IMR-90 (cell line): ENCODE results near the gene CYTH4. TPM values are rescaled to one million over a fixed set of nuclear protein-coding genes. Genes with fewer than 3 reads are reported as not detected.
A peak's percentile ranks its signal among the peaks of the same experiment; 100 is the strongest.

Source experiments
- ATAC-seq: fragments of 200-7000 bp; cut with Tn5 transposase; 2 replicates; pipeline ENCODE4 v1.9.1; 2020; ENCODE audit warnings: low read depth, mild to moderate bottlenecking, moderate library complexity
- BruUV-seq: library from RNA; stranded (reverse); fragments of 400-500 nt; replicated peaks from 2 replicates; lab custom pipeline; 2021; lab: Mats Ljungman, UMichigan
- CTCF ChIA-PET: fragments of 300-600 bp; formaldehyde crosslinking; extraction: SDS; loops from one replicate; lab custom pipeline; 2021; ENCODE audit warnings: antibody characterized with exemption; lab: Yijun Ruan, JAX
- POLR2A ChIA-PET: fragments of 300-600 bp; sonication (Branson Sonifier 250); formaldehyde crosslinking; loops from one replicate; lab custom pipeline; 2022; ENCODE audit warnings: antibody characterized with exemption; ENCODE audit not compliant: unreplicated experiment; lab: Charles Lee
- DNase-seq: peaks from one replicate; pipeline ENCODE4 v3.0.0; 2013
- H2AFZ ChIP-seq: replicated peaks from 2 replicates; pipeline ENCODE3; 2013; ENCODE audit warnings: low read length, mild to moderate bottlenecking; ENCODE audit not compliant: poor library complexity
- H2AK5ac ChIP-seq: 2 replicates; pipeline ENCODE4 v1.6.1; 2013; ENCODE audit warnings: low read depth, low read length, inconsistent platforms
- H2AK9ac ChIP-seq: replicated peaks from 2 replicates; pipeline ENCODE3; 2013; ENCODE audit warnings: mild to moderate bottlenecking, low read depth, low read length, moderate library complexity; ENCODE audit not compliant: poor library complexity
- H2BK120ac ChIP-seq: 2 replicates; pipeline ENCODE4 v1.6.1; 2013; ENCODE audit warnings: low read depth, low read length, inconsistent platforms
- H2BK15ac ChIP-seq: 3 replicates; pipeline ENCODE4 v1.6.1; 2013; ENCODE audit warnings: low read depth, low read length, inconsistent platforms
- H2BK20ac ChIP-seq: 2 replicates; pipeline ENCODE4 v1.6.1; 2013; ENCODE audit warnings: low read depth, mild to moderate bottlenecking, inconsistent platforms, low read length, moderate library complexity
- H2BK5ac ChIP-seq: 2 replicates; pipeline ENCODE4 v1.6.1; 2013; ENCODE audit warnings: mild to moderate bottlenecking, low read depth, low read length, inconsistent platforms; ENCODE audit not compliant: poor library complexity, severe bottlenecking
- H3K14ac ChIP-seq: replicated peaks from 2 replicates; pipeline ENCODE4 v1.6.1; 2013; ENCODE audit warnings: low read depth, low read length, inconsistent platforms
- H3K18ac ChIP-seq: 2 replicates; pipeline ENCODE4 v1.6.1; 2013; ENCODE audit warnings: low read depth, low read length, control low read depth
- H3K23ac ChIP-seq: 2 replicates; pipeline ENCODE4 v1.6.1; 2013; ENCODE audit warnings: low read depth, low read length, inconsistent platforms
- H3K27ac ChIP-seq: 2 replicates; pipeline ENCODE4 v1.5.1; 2013; ENCODE audit warnings: mild to moderate bottlenecking, control low read depth, low read length; ENCODE audit not compliant: insufficient read depth
- H3K27me3 ChIP-seq: 2 replicates; pipeline ENCODE4 v1.6.1; 2013; ENCODE audit warnings: low read length; ENCODE audit not compliant: control insufficient read depth, insufficient read depth
- H3K36me3 ChIP-seq: 2 replicates; pipeline ENCODE4 v1.6.1; 2013; ENCODE audit warnings: low read length, mixed read lengths; ENCODE audit not compliant: control insufficient read depth, insufficient read depth
- H3K4ac ChIP-seq: 2 replicates; pipeline ENCODE4 v1.6.1; 2013; ENCODE audit warnings: low read depth, low read length, inconsistent platforms
- H3K4me1 ChIP-seq: 2 replicates; pipeline ENCODE4 v1.6.1; 2013; ENCODE audit warnings: low read length, mixed read lengths; ENCODE audit not compliant: control insufficient read depth, insufficient read depth
- H3K4me2 ChIP-seq: 2 replicates; pipeline ENCODE4 v1.6.1; 2013; ENCODE audit warnings: low read depth, mild to moderate bottlenecking, control low read depth, low read length, moderate library complexity
- H3K4me3 ChIP-seq: 2 replicates; pipeline ENCODE4 v1.5.1; 2013; ENCODE audit warnings: low read depth, mild to moderate bottlenecking, control low read depth, low read length, moderate library complexity; ENCODE audit not compliant: insufficient read depth
- H3K56ac ChIP-seq: 2 replicates; pipeline ENCODE4 v1.6.1; 2013; ENCODE audit warnings: low read length, inconsistent platforms; ENCODE audit not compliant: insufficient read depth; ENCODE audit errors: extremely low read depth
- H3K79me1 ChIP-seq, 2 experiments: 2 replicates each; pipeline ENCODE4 v1.6.1; 2013; ENCODE audit warnings: low read length in 2 of 2, inconsistent platforms in 1 of 2, low read depth in 1 of 2
- H3K9ac ChIP-seq: 2 replicates; pipeline ENCODE4 v1.6.1; 2013; ENCODE audit warnings: low read depth, low read length, control low read depth
- H3K9me1 ChIP-seq: 2 replicates; pipeline ENCODE4 v1.6.1; 2013; ENCODE audit warnings: low read length, inconsistent platforms; ENCODE audit not compliant: insufficient read depth
- H3K9me3 ChIP-seq: 2 replicates; pipeline ENCODE4 v1.6.1; 2013; ENCODE audit warnings: low read length; ENCODE audit not compliant: control insufficient read depth, insufficient read depth
- H4K20me1 ChIP-seq: 2 replicates; pipeline ENCODE4 v1.6.1; 2013; ENCODE audit warnings: low read length, inconsistent platforms; ENCODE audit not compliant: insufficient read depth
- H4K5ac ChIP-seq: 2 replicates; pipeline ENCODE4 v1.6.1; 2013; ENCODE audit warnings: mild to moderate bottlenecking, low read depth, low read length, control low read depth
- H4K8ac ChIP-seq, 2 experiments: 2 replicates each; pipeline ENCODE4 v1.6.1; 2013; ENCODE audit warnings: low read depth in 2 of 2, low read length in 2 of 2, control low read depth in 1 of 2, inconsistent platforms in 1 of 2
- H4K91ac ChIP-seq: 2 replicates; pipeline ENCODE4 v1.6.1; 2013; ENCODE audit warnings: low read depth, low read length, inconsistent platforms; ENCODE audit not compliant: insufficient read depth
- CEBPB ChIP-seq: IDR thresholded peaks from 2 replicates; pipeline ENCODE4 v1.6.1; 2012; ENCODE audit warnings: low read depth, low read length, improper control_type of control experiment
- CTCF ChIP-seq: conservative IDR thresholded peaks from 2 replicates; pipeline ENCODE4 v1.5.1; 2012; ENCODE audit warnings: mild to moderate bottlenecking, low read depth, low read length, improper control_type of control experiment
- FOS ChIP-seq: fragments of 150-350 bp; IDR thresholded peaks from 2 replicates; pipeline ENCODE4 v1.6.1; 2016; ENCODE audit warnings: low read depth, low read length
- MXI1 ChIP-seq: IDR thresholded peaks from 2 replicates; pipeline ENCODE4 v1.6.1; 2012; ENCODE audit warnings: low read depth, mild to moderate bottlenecking, low read length, moderate library complexity, borderline replicate concordance
- NFE2L2 ChIP-seq: fragments of 150-350 bp; IDR thresholded peaks from 2 replicates; pipeline ENCODE4 v1.6.1; 2016; ENCODE audit warnings: low read depth, mild to moderate bottlenecking, low read length
- POLR2A ChIP-seq: IDR thresholded peaks from 2 replicates; pipeline ENCODE4 v1.6.1; 2012; ENCODE audit warnings: mild to moderate bottlenecking, low read depth, low read length
- RAD21 ChIP-seq: IDR thresholded peaks from 2 replicates; pipeline ENCODE4 v1.6.1; 2012; ENCODE audit warnings: low read length, improper control_type of control experiment
- RCOR1 ChIP-seq: IDR thresholded peaks from 2 replicates; pipeline ENCODE4 v1.6.1; 2012; ENCODE audit warnings: mild to moderate bottlenecking, low read length, improper control_type of control experiment; ENCODE audit not compliant: insufficient replicate concordance
- RFX5 ChIP-seq: IDR thresholded peaks from 2 replicates; pipeline ENCODE4 v1.8.0; 2012; ENCODE audit warnings: low read depth, mild to moderate bottlenecking, low read length, moderate library complexity
- SMC3 ChIP-seq: fragments of 150-350 bp; IDR thresholded peaks from 2 replicates; pipeline ENCODE4 v1.6.1; 2016; ENCODE audit warnings: low read depth, mild to moderate bottlenecking, antibody characterized with exemption, low read length, moderate library complexity
- WGBS, 2 experiments: methylation state at CpG; one replicate each; pipeline versions ENCODE4 v1.1.5 to v1.1.7; 2013; ENCODE audit warnings: missing lambda C conversion rate in 2 of 2; ENCODE audit not compliant: insufficient read length in 1 of 2; ENCODE audit errors: extremely low coverage in 2 of 2; 5-methylcytosine and 5-hydroxymethylcytosine counted together
- dilution Hi-C: fragments of 300-500 bp; cut with HindIII; formaldehyde crosslinking; loops from one replicate; pipeline ENCODE4 v1.14.3; 2018; ENCODE audit warnings: low sequenced_read_pairs; ENCODE audit not compliant: unreplicated experiment
- in situ Hi-C: fragments of 300-500 bp; cut with MboI; formaldehyde crosslinking; loops from 3 replicates; pipeline ENCODE4 v1.14.3; 2019; ENCODE audit warnings: low sequenced_read_pairs, inconsistent platforms, mixed read lengths
- intact Hi-C: fragments of 100-400 bp; cut with micrococcal nuclease; formaldehyde crosslinking; loops from 2 replicates; pipeline ENCODE4 v1.10.0; 2022
- polyA plus RNA-seq, 3 experiments: library from polyadenylated mRNA; depleted of rRNA; stranded (reverse); fragments of >200 nt; gene quantifications; 2 replicates each; pipeline ENCODE4 v1.2.3, GENCODE V29; 2012; ENCODE audit warnings: low replicate concordance in 1 of 3
- total RNA-seq: library from RNA; depleted of rRNA; stranded (reverse); fragments of >200 nt; gene quantifications from 2 replicates; pipeline ENCODE4 v1.2.3, GENCODE V29; 2012
- TF ChIP-seq, protein P1 (sequence below): fragments of 150-350 bp; IDR thresholded peaks from 2 replicates; pipeline ENCODE4 v1.6.1; 2016; ENCODE audit warnings: low read depth, mild to moderate bottlenecking, low read length, moderate library complexity, borderline replicate concordance

CYTH4 gene
- total and polyA plus RNA-seq, 2 of the 4 experiments (the other 2 are of a cell fraction) = 0.36 to 0.55 TPM

GRCh38 chr22:37355174-37355573, 72.9 kb downstream of the CYTH4 start:
- Histone ChIP-seq H2BK5ac (no peak overlapping the region), H3K14ac (no peak overlapping the region), H2BK120ac (no peak overlapping the region), H3K79me1 (no peaks in the 10 kb centered on the region), H3K9ac (no peak overlapping the region), H3K27me3 (peaks cover 13% of the 10 kb centered on the region), H3K4me2 (no peak overlapping the region), H3K36me3 (no peaks in the 10 kb centered on the region), H2AFZ (peak overlapping the region; percentile 37), H2BK15ac (no peak overlapping the region), H3K4me3 (no peak overlapping the region), H3K9me3 (no peaks in the 10 kb centered on the region), H3K4me1 (no peaks in the 10 kb centered on the region), H4K8ac (no peak overlapping the region), H2AK5ac (no peak overlapping the region), H3K9me1 (peaks cover under 1% of the 10 kb centered on the region; the same call in 1 of the 2 replicates), H3K18ac (no peak overlapping the region), H3K27ac (no peak overlapping the region), H3K23ac (no peak overlapping the region), H2BK20ac (no peak overlapping the region), H2AK9ac (no peak overlapping the region), H3K56ac (no peak overlapping the region), H4K20me1 (no peaks in the 10 kb centered on the region), H4K91ac (no peak overlapping the region), H3K4ac (no peak overlapping the region; the same call in 1 of the 2 replicates), H4K5ac (no peak overlapping the region)
- 74% methylated on average over 12 of the region's 14 CpGs; no CpG with 5 or more reads in 1 of the 2 experiments for WGBS, 2 experiments
- intact Hi-C loops (no loop called here), in situ Hi-C loops (no loop called here), dilution Hi-C loops (no loop called here)
- TF ChIP-seq MXI1 (no peak), CEBPB (no peak), FOS (no peak), CTCF (no peak), RCOR1 (no peak), RAD21 (no peak), NFE2L2 (no peak), POLR2A (no peak), RFX5 (no peak), SMC3 (no peak)
- TF ChIP-seq, protein P1, sequence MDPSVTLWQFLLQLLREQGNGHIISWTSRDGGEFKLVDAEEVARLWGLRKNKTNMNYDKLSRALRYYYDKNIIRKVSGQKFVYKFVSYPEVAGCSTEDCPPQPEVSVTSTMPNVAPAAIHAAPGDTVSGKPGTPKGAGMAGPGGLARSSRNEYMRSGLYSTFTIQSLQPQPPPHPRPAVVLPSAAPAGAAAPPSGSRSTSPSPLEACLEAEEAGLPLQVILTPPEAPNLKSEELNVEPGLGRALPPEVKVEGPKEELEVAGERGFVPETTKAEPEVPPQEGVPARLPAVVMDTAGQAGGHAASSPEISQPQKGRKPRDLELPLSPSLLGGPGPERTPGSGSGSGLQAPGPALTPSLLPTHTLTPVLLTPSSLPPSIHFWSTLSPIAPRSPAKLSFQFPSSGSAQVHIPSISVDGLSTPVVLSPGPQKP = no peak
- ATAC-seq = no peak
- POLR2A ChIA-PET = no interaction called here
- CTCF ChIA-PET = no interaction called here
- DNase-seq = no peak
- no TSS peak for BruUV-seq
